Esophagus squamous epithelium (tissue), 4 donors: Measurements from ENCODE around the gene SCYGR1.

Source experiments
- CTCF ChIP-seq, 6 experiments: fragments of 450-650 bp in 4 of 6; fragments of 200-600 bp in 2 of 6; sonication (generic) in 2 of 6; IDR thresholded peaks; one replicate each; pipeline ENCODE4 v1.5.1; 2016 to 2019; ENCODE audit warnings: antibody characterized with exemption in 6 of 6, mild to moderate bottlenecking in 4 of 6, moderate library complexity in 4 of 6
- POLR2A ChIP-seq, 4 donors: fragments of 450-650 bp; IDR thresholded peaks; one replicate each; pipeline ENCODE4 v1.6.1; 2017; ENCODE audit warnings: antibody characterized with exemption in 4 of 4, mild to moderate bottlenecking in 4 of 4, moderate library complexity in 3 of 4

DNA sequence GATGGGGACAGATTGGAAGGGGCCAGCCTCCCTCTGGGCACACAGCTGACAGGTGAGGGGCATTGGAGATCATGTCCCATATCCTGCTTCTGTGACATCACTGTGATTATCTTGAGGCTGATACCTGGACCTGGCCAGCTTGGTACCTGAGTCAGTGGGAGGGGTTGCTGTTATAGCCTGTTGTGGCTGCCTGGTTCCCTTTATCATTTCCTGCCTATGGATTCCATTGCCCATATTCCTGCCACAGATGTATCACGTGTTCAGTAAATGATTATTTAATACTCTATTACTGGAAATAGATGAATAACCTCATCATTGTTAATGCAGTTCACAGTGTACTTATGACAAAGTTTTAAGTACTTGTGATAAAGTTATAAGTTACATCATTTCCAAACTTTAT is 7.8 kb upstream of the SCYGR1 start:
- no peak for TF ChIP-seq CTCF (IDR thresholded peaks at IDR 0.05)
- TF ChIP-seq POLR2A (IDR thresholded peaks at IDR 0.05), result no peak
